Astrocyte (in vitro differentiated cells and primary cell): ENCODE results near the gene SBF1.

Source experiments
- CTCF ChIP-seq: IDR thresholded peaks from 2 replicates; pipeline ENCODE4 v1.5.1; 2011; ENCODE audit warnings: low read depth, mild to moderate bottlenecking, inconsistent platforms, low read length, moderate library complexity; ENCODE audit not compliant: insufficient read depth
- EZH2 ChIP-seq: IDR thresholded peaks from 2 replicates; pipeline ENCODE4 v1.6.1; 2012; ENCODE audit warnings: mild to moderate bottlenecking, low read length, inconsistent platforms; ENCODE audit not compliant: insufficient read depth

- TF ChIP-seq CTCF (no peak), EZH2 (no peak)
Observed at GRCh38 chr22:50420581-50420980, 54.3 kb downstream of the SBF1 start.
